Spleen (tissue), 11 donors: ENCODE data around the gene VGLL4. TPM values are rescaled to one million over a fixed set of nuclear protein-coding genes. Genes with fewer than 3 reads are reported as not detected.
A peak's percentile ranks its signal among the peaks of the same experiment; 100 is the strongest.

Experiments
- DNase-seq: peaks from one replicate; pipeline ENCODE4 v3.0.0-alpha.2; 2020
- H3K27ac ChIP-seq, 8 donors: fragments of 200-600 bp; sonication (generic) in 7 of 8; 1 replicate in 4 of 8; 2 replicates in 4 of 8; pipeline versions ENCODE4 v1.5.0 to v1.8.0; 2016 to 2021; ENCODE audit warnings: inconsistent platforms in 4 of 8, mild to moderate bottlenecking in 4 of 8, moderate library complexity in 1 of 8
- H3K27me3 ChIP-seq, 7 donors: fragments of 200-600 bp; sonication (generic) in 6 of 7; replicated peaks in 1 of 7; 1 replicate in 4 of 7; 2 replicates in 3 of 7; pipeline versions ENCODE4 v1.5.0 to v1.8.0; 2016 to 2021; ENCODE audit warnings: inconsistent platforms in 3 of 7, mild to moderate bottlenecking in 1 of 7
- H3K36me3 ChIP-seq, 6 donors: fragments of 200-600 bp; sonication (generic) in 5 of 6; 1 replicate in 4 of 6; 2 replicates in 2 of 6; pipeline versions ENCODE4 v1.5.0 to v1.8.0; 2016 to 2021; ENCODE audit warnings: inconsistent platforms in 2 of 6
- H3K4me1 ChIP-seq, 6 donors: fragments of 200-600 bp; sonication (generic) in 5 of 6; 1 replicate in 3 of 6; 2 replicates in 3 of 6; pipeline versions ENCODE4 v1.5.0 to v1.8.0; 2016 to 2021; ENCODE audit warnings: inconsistent platforms in 3 of 6
- H3K4me3 ChIP-seq, 8 donors: fragments of 200-600 bp; sonication (generic) in 7 of 8; 1 replicate in 4 of 8; 2 replicates in 4 of 8; pipeline versions ENCODE4 v1.5.0 to v1.8.0; 2016 to 2021; ENCODE audit warnings: inconsistent platforms in 4 of 8, mild to moderate bottlenecking in 4 of 8, moderate library complexity in 2 of 8
- H3K9me3 ChIP-seq, 8 donors: fragments of 200-600 bp; sonication (generic) in 7 of 8; 1 replicate in 4 of 8; 2 replicates in 4 of 8; pipeline versions ENCODE4 v1.5.0 to v1.8.0; 2016 to 2021; ENCODE audit warnings: inconsistent platforms in 4 of 8
- POLR2A ChIP-seq, 3 donors: fragments of 450-650 bp; IDR thresholded peaks; one replicate each; pipeline ENCODE4 v1.5.1; 2017; ENCODE audit warnings: antibody characterized with exemption in 3 of 3, mild to moderate bottlenecking in 1 of 3
- POLR2AphosphoS5 ChIP-seq, 3 donors: sonication (generic); formaldehyde crosslinking; IDR thresholded peaks; one replicate each; pipeline ENCODE4 v1.5.1; 2017; ENCODE audit warnings: antibody characterized with exemption in 3 of 3
- WGBS, 5 donors: extraction: QIAGEN DNeasy Blood & Tissue Kit in 3 of 5; methylation state at CpG; one replicate each; pipeline versions ENCODE4 v1.1.5 to v1.1.7; 2013 to 2018; 5-methylcytosine and 5-hydroxymethylcytosine counted together
- intact Hi-C: fragments of 100-400 bp; cut with DNase I; formaldehyde crosslinking; loops from one replicate; pipeline ENCODE4 v1.15.0; 2023; ENCODE audit warnings: low total_unique reads
- polyA plus RNA-seq, 3 donors: library from polyadenylated mRNA; stranded (reverse); fragments of 200-250 nt; gene quantifications; one replicate each; pipeline ENCODE4 v1.2.1, GENCODE V29; 2013
- total RNA-seq, 7 donors: library from RNA; depleted of rRNA in 3 of 7; stranded (reverse); fragments of >200 nt in 3 of 7; fragmentation: NEBNext Ultra II Directional in 4 of 7; extraction: Animal tissue kit (Norgen Biotek cat#: 25700) in 4 of 7; gene quantifications; one replicate each; pipeline versions ENCODE4 v1.1.0 to v1.2.1, GENCODE V29; 2016 to 2021
- TF ChIP-seq, protein P1 (sequence below), 11 experiments: fragments of 200-600 bp in 7 of 11; fragments of 450-650 bp in 4 of 11; sonication (generic) in 4 of 11; IDR thresholded peaks in 8 of 11; conservative IDR thresholded peaks in 3 of 11; 1 replicate in 7 of 11; 2 replicates in 4 of 11; pipeline versions ENCODE4 v1.4.0 to v1.8.0; 2016 to 2021; ENCODE audit warnings: antibody characterized with exemption in 11 of 11, inconsistent platforms in 4 of 11, mild to moderate bottlenecking in 1 of 11
- donor health status: healthy with polysubstance abuse.
- donor health status: DM: no; HTN: no; CAD: no; lungs with moderate emphysema.
- donor health status: DM: no; HTN: no; CAD: no.
- donor health status: Bipolar disorder and iron deficiency.
- donor health status: healthy.
- donor health status: DM: no; HTN: no; CAD: no.
- donor health status: DM: yes; HTN: yes; CAD: no.

VGLL4 gene
- total and polyA plus RNA-seq, 10 donors: 13.5 to 80.2 (median 50.8) TPM

DNA sequence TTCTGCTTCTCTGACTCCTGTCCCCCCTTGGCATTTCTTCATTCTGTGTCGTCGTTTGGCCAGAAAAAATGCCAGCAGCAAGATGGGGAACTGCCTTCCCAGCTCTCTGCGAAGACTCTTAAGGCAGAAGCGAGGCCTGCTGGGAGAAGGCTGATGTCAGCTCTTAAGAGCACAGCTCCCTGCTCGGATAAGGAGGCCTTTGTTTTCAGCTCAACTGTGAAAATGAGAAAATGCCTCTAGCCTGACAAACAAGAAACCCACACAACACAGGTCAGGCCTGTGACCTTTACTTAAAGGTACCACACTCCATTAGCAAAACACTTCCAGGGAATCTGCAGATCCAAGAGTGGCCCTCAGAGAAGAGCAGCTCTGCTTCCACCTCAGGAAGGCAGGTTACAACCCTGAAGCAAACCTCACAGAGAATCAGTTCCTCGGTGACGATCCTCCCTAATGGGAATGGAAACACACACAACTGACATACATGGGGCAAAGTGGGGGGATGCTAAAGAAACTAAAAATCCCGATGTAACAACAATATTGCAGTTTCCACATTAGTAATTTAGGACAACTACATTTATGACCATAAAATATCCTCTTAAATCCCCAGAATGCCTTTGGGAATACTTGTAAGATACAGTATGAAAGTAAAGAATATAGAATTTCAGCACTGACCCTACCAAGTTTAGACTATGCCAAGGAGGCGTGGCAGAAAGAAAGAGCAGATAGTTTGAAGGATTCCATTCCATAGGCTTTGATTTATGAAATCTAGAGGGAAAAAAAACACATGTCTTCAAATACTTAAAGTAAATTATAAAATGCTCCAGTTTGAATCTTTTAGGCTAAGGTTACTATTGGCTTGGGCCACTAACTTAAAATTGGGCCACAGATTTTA, 52.1 kb downstream of the VGLL4 start:
- intact Hi-C loops: no loop called here
- no peaks in the 10 kb centered on the region for H3K27me3 ChIP-seq
- H3K27ac ChIP-seq: peak overlapping the region in 6 of 8 donors; percentile 18 to 66 (median 36)
- WGBS, 5 donors: 39 to 56% (median 47%) methylated on average over 9 of the region's 9 CpGs
- H3K4me3 ChIP-seq: no peak overlapping the region
- peaks cover 0 to 42% (median 0%) of the 10 kb centered on the region in 6 donors for H3K36me3 ChIP-seq
- peaks cover 14 to 73% (median 43%) of the 10 kb centered on the region in 6 donors for H3K4me1 ChIP-seq
- no peaks in the 10 kb centered on the region for H3K9me3 ChIP-seq
- no peak for DNase-seq
- TF ChIP-seq POLR2A (IDR thresholded peaks at IDR 0.05): no peak
- peak in 1 of 3 donors; percentile 9 for TF ChIP-seq POLR2AphosphoS5 (IDR thresholded peaks at IDR 0.05)

DNA sequence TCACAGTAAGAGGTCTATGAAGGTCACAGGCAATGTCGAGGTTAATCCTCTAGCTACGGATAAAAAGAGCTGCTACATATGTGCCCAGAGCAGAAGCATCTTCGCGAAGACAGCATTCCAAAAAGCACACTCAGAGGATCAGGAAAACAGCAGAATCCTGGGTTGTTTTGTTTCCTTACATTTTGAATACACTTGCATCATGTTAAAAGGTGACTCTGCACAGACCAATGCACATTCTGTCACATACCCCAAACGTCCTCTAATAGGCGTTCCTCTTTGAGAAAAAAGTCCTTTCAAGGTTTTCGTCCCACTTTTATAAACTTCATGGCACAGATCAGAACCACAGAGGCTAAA, 52.7 kb downstream of the VGLL4 start:
- Histone ChIP-seq H3K4me3 (no peak overlapping the region), H3K27ac (peak overlapping the region in 6 of 8 donors; percentile 18 to 66 (median 36)), H3K4me1 (peaks cover 14 to 79% (median 44%) of the 10 kb centered on the region in 6 donors), H3K36me3 (peaks cover 0 to 36% (median 0%) of the 10 kb centered on the region in 6 donors), H3K9me3 (no peaks in the 10 kb centered on the region), H3K27me3 (no peaks in the 10 kb centered on the region)
- DNase-seq: no peak
- intact Hi-C loops: no loop called here
- 58 to 74% (median 68%) methylated on average over 7 of the region's 7 CpGs for WGBS, 5 donors
- TF ChIP-seq, protein P1, sequence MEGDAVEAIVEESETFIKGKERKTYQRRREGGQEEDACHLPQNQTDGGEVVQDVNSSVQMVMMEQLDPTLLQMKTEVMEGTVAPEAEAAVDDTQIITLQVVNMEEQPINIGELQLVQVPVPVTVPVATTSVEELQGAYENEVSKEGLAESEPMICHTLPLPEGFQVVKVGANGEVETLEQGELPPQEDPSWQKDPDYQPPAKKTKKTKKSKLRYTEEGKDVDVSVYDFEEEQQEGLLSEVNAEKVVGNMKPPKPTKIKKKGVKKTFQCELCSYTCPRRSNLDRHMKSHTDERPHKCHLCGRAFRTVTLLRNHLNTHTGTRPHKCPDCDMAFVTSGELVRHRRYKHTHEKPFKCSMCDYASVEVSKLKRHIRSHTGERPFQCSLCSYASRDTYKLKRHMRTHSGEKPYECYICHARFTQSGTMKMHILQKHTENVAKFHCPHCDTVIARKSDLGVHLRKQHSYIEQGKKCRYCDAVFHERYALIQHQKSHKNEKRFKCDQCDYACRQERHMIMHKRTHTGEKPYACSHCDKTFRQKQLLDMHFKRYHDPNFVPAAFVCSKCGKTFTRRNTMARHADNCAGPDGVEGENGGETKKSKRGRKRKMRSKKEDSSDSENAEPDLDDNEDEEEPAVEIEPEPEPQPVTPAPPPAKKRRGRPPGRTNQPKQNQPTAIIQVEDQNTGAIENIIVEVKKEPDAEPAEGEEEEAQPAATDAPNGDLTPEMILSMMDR (IDR thresholded peaks at IDR 0.05 in 8 of 11, conservative IDR thresholded peaks at IDR 0.05 in 3 of 11): no peak
- TF ChIP-seq POLR2AphosphoS5 (IDR thresholded peaks at IDR 0.05) (no peak), POLR2A (IDR thresholded peaks at IDR 0.05) (no peak)

GRCh38 chr3:11589706-11590105, 54.0 kb downstream of the VGLL4 start:
- peaks cover 0 to 34% (median 0%) of the 10 kb centered on the region in 6 donors for H3K36me3 ChIP-seq
- intact Hi-C loops: loop anchor here (10.0 kb wide), 1 partner anchor 45 kb away; no protein-coding TSS in a partner anchor
- no peak for TF ChIP-seq POLR2A (IDR thresholded peaks at IDR 0.05)
- TF ChIP-seq, protein P1 (IDR thresholded peaks at IDR 0.05 in 8 of 11, conservative IDR thresholded peaks at IDR 0.05 in 3 of 11): no peak
- no peak for TF ChIP-seq POLR2AphosphoS5 (IDR thresholded peaks at IDR 0.05)

GRCh38 chr3:11588755-11589154, 55.0 kb downstream of the VGLL4 start:
- intact Hi-C loops: loop anchor here (10.0 kb wide), 1 partner anchor 46 kb away; no protein-coding TSS in a partner anchor
- TF ChIP-seq POLR2AphosphoS5 (IDR thresholded peaks at IDR 0.05) (no peak), POLR2A (IDR thresholded peaks at IDR 0.05) (no peak)
- TF ChIP-seq, protein P1 (IDR thresholded peaks at IDR 0.05 in 8 of 11, conservative IDR thresholded peaks at IDR 0.05 in 3 of 11): no peak
- H3K36me3 ChIP-seq: peaks cover 0 to 25% (median 0%) of the 10 kb centered on the region in 6 donors
- peaks cover 16 to 99% (median 49%) of the 10 kb centered on the region in 6 donors for H3K4me1 ChIP-seq
- H3K9me3 ChIP-seq: no peaks in the 10 kb centered on the region
- H3K27me3 ChIP-seq: no peaks in the 10 kb centered on the region
- peak overlapping the region in 3 of 8 donors; percentile 28 to 41 (median 39) for H3K27ac ChIP-seq
- 52 to 66% (median 60%) methylated on average over 3 of the region's 3 CpGs for WGBS, 5 donors
- no peak overlapping the region for H3K4me3 ChIP-seq
- DNase-seq: no peak

More at GRCh38 chr3:11589706-11590105, 54.0 kb downstream of the VGLL4 start:
- no peak overlapping the region for H3K4me3 ChIP-seq
- H3K27ac ChIP-seq: peak overlapping the region in 1 of 8 donors; percentile 0
- peaks cover 14 to 91% (median 46%) of the 10 kb centered on the region in 6 donors for H3K4me1 ChIP-seq
- 78 to 87% (median 86%) methylated on average over 11 of the region's 11 CpGs for WGBS, 5 donors
- no peaks in the 10 kb centered on the region for H3K27me3 ChIP-seq
- no peak for DNase-seq
- no peaks in the 10 kb centered on the region for H3K9me3 ChIP-seq
